Loucy (cell line): ENCODE results near the gene RBPJL.

Experiments
- H2AFZ ChIP-seq: fragments of 200-600 bp; sonication (generic); 2 replicates; pipeline ENCODE4 v1.6.0; 2016; ENCODE audit warnings: antibody characterized with exemption, mild to moderate bottlenecking, low read length, moderate library complexity
- H3F3A ChIP-seq: fragments of 200-600 bp; 2 replicates; pipeline ENCODE4 v1.6.0; 2016; ENCODE audit warnings: antibody characterized with exemption, low read depth, mild to moderate bottlenecking
- H3K27me3 ChIP-seq: fragments of 200-600 bp; sonication (generic); 2 replicates; pipeline ENCODE4 v1.6.1; 2014; ENCODE audit warnings: low read length, mild to moderate bottlenecking; ENCODE audit not compliant: insufficient read depth, poor library complexity, severe bottlenecking
- H3K36me3 ChIP-seq: fragments of 200-600 bp; sonication (generic); 2 replicates; pipeline ENCODE4 v1.6.1; 2016; ENCODE audit warnings: low read length; ENCODE audit not compliant: insufficient read depth
- H3K4me1 ChIP-seq: fragments of 200-600 bp; sonication (generic); 2 replicates; pipeline ENCODE4 v1.5.1; 2014; ENCODE audit warnings: low read length, mild to moderate bottlenecking; ENCODE audit not compliant: insufficient read depth, poor library complexity, severe bottlenecking
- H3K4me2 ChIP-seq: fragments of 200-600 bp; sonication (generic); 2 replicates; pipeline ENCODE4 v1.6.0; 2014; ENCODE audit warnings: antibody characterized with exemption, low read length, low read depth, mild to moderate bottlenecking; ENCODE audit not compliant: poor library complexity, severe bottlenecking
- H3K4me3 ChIP-seq: fragments of 200-600 bp; sonication (generic); 2 replicates; pipeline ENCODE4 v1.5.1; 2014; ENCODE audit warnings: low read length, mild to moderate bottlenecking, mixed read lengths; ENCODE audit not compliant: poor library complexity, severe bottlenecking
- H3K79me2 ChIP-seq: fragments of 200-600 bp; sonication (generic); 2 replicates; pipeline ENCODE4 v1.6.1; 2014; ENCODE audit warnings: low read length; ENCODE audit not compliant: insufficient read depth
- H3K9ac ChIP-seq: fragments of 200-600 bp; sonication (generic); 2 replicates; pipeline ENCODE4 v1.6.0; 2014; ENCODE audit warnings: mild to moderate bottlenecking, low read depth, low read length, moderate library complexity; ENCODE audit not compliant: poor library complexity, severe bottlenecking
- H3K9me2 ChIP-seq: fragments of 200-600 bp; sonication (generic); replicated peaks from 2 replicates; pipeline ENCODE4 v1.6.1; 2016; ENCODE audit warnings: low read depth, low read length, mixed read lengths
- H3K9me3 ChIP-seq: fragments of 200-600 bp; sonication (generic); 2 replicates; pipeline ENCODE4 v1.6.1; 2014; ENCODE audit warnings: mild to moderate bottlenecking, antibody characterized with exemption, low read length, low read depth; ENCODE audit not compliant: insufficient read depth
- H4K20me1 ChIP-seq: fragments of 200-600 bp; sonication (generic); 2 replicates; pipeline ENCODE4 v1.6.0; 2014; ENCODE audit warnings: antibody characterized with exemption, low read length, mild to moderate bottlenecking; ENCODE audit not compliant: insufficient read depth, poor library complexity, severe bottlenecking
- CTCF ChIP-seq: fragments of 200-600 bp; sonication (generic); conservative IDR thresholded peaks from 2 replicates; pipeline ENCODE4 v1.5.1; 2014; ENCODE audit warnings: mild to moderate bottlenecking, antibody characterized with exemption, low read length
- EZH2phosphoT487 ChIP-seq: fragments of 200-600 bp; IDR thresholded peaks from 2 replicates; pipeline ENCODE4 v1.6.1; 2018; ENCODE audit warnings: antibody characterized with exemption, mild to moderate bottlenecking, moderate library complexity, borderline replicate concordance

The RBPJL gene

GRCh38 chr20:45325371-45325770 lies 18.7 kb downstream of the RBPJL start:
- TF ChIP-seq CTCF (no peak), EZH2phosphoT487 (no peak)
- Histone ChIP-seq H4K20me1 (no peaks in the 10 kb centered on the region), H3K9ac (no peak overlapping the region), H3K79me2 (no peaks in the 10 kb centered on the region), H3K36me3 (no peaks in the 10 kb centered on the region), H3K27me3 (no peaks in the 10 kb centered on the region), H2AFZ (no peak overlapping the region), H3K4me1 (peaks cover 17% of the 10 kb centered on the region), H3K9me2 (no peaks in the 10 kb centered on the region), H3F3A (peaks cover 4% of the 10 kb centered on the region; the same call in 1 of the 2 replicates), H3K4me3 (no peak overlapping the region), H3K9me3 (no peaks in the 10 kb centered on the region), H3K4me2 (no peak overlapping the region)

GRCh38 chr20:45328451-45328850 lies 21.8 kb downstream of the RBPJL start:
- TF ChIP-seq EZH2phosphoT487 (no peak), CTCF (no peak)
- H3K4me3 ChIP-seq, result no peak overlapping the region
- H3K4me2 ChIP-seq, result no peak overlapping the region
- H4K20me1 ChIP-seq, result no peaks in the 10 kb centered on the region
- H3K36me3 ChIP-seq, result no peaks in the 10 kb centered on the region
- no peaks in the 10 kb centered on the region for H3K9me2 ChIP-seq
- no peaks in the 10 kb centered on the region for H3K4me1 ChIP-seq
- H3F3A ChIP-seq, result no peaks in the 10 kb centered on the region
- no peaks in the 10 kb centered on the region for H3K27me3 ChIP-seq
- no peak overlapping the region for H3K9ac ChIP-seq
- H3K79me2 ChIP-seq, result no peaks in the 10 kb centered on the region
- H2AFZ ChIP-seq, result no peak overlapping the region
- H3K9me3 ChIP-seq, result no peaks in the 10 kb centered on the region

GRCh38 chr20:45329497-45330319 lies 23.1 kb downstream of the RBPJL start:
- H3K4me2 ChIP-seq, result no peak overlapping the region

More at GRCh38 chr20:45329497-45330319, 23.1 kb downstream of the RBPJL start:
- no peak for TF ChIP-seq EZH2phosphoT487
- TF ChIP-seq CTCF, result no peak
- Histone ChIP-seq H3K9me3 (no peaks in the 10 kb centered on the region), H3K4me3 (no peak overlapping the region), H2AFZ (no peak overlapping the region), H3F3A (no peaks in the 10 kb centered on the region), H3K4me1 (no peaks in the 10 kb centered on the region), H3K36me3 (no peaks in the 10 kb centered on the region), H3K79me2 (no peaks in the 10 kb centered on the region), H3K9me2 (no peaks in the 10 kb centered on the region), H3K27me3 (no peaks in the 10 kb centered on the region), H3K9ac (no peak overlapping the region), H4K20me1 (no peaks in the 10 kb centered on the region)
